Measurements from ENCODE around the gene FBXW7.

The FBXW7 gene

DNA sequence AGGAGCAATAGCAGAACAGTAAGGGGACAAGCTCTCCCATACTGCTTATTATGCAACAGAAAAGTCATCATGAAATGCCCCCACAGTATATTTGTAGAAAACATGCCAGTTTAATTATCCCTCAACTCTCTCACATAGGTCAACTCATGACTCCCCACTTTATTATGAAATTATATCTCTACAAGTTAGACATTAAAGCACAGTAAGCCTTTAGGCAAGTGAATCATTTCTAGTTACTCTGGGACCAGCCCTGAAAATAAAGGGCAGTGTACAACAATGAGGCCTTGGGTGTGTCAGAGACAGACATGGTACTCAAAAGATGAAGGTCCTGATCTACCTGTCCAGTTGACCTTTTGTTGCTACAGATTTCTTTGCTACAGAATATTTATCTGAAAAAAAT lies 191.9 kb downstream of the FBXW7 start:
- Mint-ChIP-seq H3K27me3 (no peaks in the 10 kb centered on the region), H3K36me3 (peaks cover 26% of the 10 kb centered on the region), H3K9me3 (no peaks in the 10 kb centered on the region), H3K4me1 (peaks cover 2% of the 10 kb centered on the region), H3K4me3 (no peak overlapping the region), H3K27ac (no peak overlapping the region)
- ATAC-seq (ENCODE audit: low read depth), result no peak
- DNase-seq (ENCODE audit: low spot score in 2 of 2), result no peak

DNA sequence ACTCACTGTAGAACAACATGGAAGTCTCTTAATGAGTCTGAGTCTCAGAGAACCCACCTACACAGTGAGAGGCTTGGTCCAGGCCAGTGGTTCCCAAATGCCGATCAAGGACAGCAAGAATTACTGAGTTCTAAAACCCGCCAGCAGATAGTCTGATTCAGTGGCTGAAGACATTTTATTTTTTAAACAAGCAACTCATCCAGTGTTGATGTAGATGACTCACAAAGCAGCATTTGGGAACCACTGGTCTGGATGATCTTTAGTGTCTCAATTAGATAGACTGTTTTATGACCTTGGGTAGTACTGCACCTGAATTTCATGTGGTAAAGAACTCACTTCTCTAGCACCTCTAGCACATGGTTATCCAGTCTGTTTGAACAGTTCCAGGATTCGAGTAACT lies 193.6 kb downstream of the FBXW7 start:
- no peak for ATAC-seq (ENCODE audit: low read depth)
- H3K27me3 Mint-ChIP-seq, result no peaks in the 10 kb centered on the region
- no peaks in the 10 kb centered on the region for H3K9me3 Mint-ChIP-seq
- peaks cover 26% of the 10 kb centered on the region for H3K36me3 Mint-ChIP-seq
- DNase-seq (ENCODE audit: low spot score in 2 of 2), result no peak
- no peak overlapping the region for H3K27ac Mint-ChIP-seq
- no peak overlapping the region for H3K4me3 Mint-ChIP-seq
- H3K4me1 Mint-ChIP-seq, result peaks cover 2% of the 10 kb centered on the region

DNA sequence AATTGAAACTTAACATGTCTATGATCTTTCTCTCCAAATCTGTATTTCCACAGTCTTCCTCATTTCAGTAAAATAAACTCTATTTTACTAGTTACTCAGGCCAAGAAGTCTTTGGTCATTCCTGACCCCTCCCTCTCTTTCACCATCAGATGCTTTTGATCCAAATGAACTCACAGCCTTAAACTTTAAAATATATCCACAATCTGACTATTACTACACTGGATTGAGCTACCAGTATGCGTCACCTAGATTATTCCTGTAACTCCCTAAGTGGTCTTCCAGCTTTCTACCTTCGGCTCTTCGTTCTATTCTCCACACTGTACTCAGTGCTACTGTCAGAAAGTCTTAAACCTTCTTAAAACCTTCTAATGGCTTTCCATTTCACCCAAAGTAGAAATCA lies 195.1 kb downstream of the FBXW7 start:
- ATAC-seq (ENCODE audit: low read depth) (no peak), DNase-seq (ENCODE audit: low spot score in 2 of 2) (no peak)
- H3K27ac Mint-ChIP-seq, result no peak overlapping the region
- peaks cover 2% of the 10 kb centered on the region for H3K4me1 Mint-ChIP-seq
- no peaks in the 10 kb centered on the region for H3K27me3 Mint-ChIP-seq
- peaks cover 18% of the 10 kb centered on the region for H3K36me3 Mint-ChIP-seq
- H3K4me3 Mint-ChIP-seq, result no peak overlapping the region
- no peaks in the 10 kb centered on the region for H3K9me3 Mint-ChIP-seq

DNA sequence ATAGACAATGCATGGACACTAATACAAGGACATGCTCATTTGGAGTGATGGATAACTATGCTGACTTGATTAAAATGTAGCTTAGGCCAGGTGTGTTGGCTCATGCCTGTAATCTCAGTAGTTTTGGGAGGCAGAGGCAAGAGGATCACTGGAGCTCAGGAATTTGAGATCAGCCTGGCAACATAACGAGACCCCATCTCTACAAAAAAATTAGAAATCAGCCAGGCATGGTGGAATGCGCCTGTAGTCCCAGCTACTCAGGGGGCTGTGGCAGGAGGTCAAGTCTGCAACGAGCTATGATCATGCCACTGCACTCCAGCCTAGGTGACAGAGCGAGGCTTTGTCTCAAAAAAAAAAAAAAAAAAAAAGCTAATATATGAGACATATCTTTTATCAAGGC lies 196.3 kb downstream of the FBXW7 start:
- Mint-ChIP-seq H3K4me3 (no peak overlapping the region), H3K4me1 (peaks cover 2% of the 10 kb centered on the region), H3K36me3 (peaks cover 18% of the 10 kb centered on the region), H3K27ac (no peak overlapping the region), H3K9me3 (no peaks in the 10 kb centered on the region), H3K27me3 (no peaks in the 10 kb centered on the region)
- no peak for DNase-seq (ENCODE audit: low spot score in 2 of 2)
- no peak for ATAC-seq (ENCODE audit: low read depth)

DNA sequence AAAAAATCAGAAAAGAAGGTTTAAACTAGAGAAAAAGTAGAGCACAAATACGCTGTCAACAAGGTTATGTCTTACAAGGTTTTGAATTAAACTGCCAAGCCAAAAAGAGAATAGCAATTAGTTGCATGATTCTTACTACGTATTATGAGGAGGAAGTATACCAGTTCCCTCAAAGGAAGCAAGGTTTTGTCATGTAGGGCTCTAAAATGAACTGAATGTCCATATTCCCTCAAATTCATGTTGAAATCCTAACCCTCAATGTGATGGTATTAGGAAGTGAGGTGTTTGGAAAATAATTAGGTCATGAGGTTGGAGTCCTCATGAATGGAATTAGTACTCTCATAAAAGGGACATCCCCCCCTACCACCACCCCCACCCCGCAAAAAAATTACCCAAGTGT lies 201.0 kb downstream of the FBXW7 start:
- Mint-ChIP-seq H3K9me3 (no peaks in the 10 kb centered on the region), H3K36me3 (peaks cover 16% of the 10 kb centered on the region), H3K27me3 (no peaks in the 10 kb centered on the region), H3K4me3 (no peak overlapping the region), H3K27ac (no peak overlapping the region), H3K4me1 (no peaks in the 10 kb centered on the region)
- ATAC-seq (ENCODE audit: low read depth), result no peak
- DNase-seq (ENCODE audit: low spot score in 2 of 2), result no peak

DNA sequence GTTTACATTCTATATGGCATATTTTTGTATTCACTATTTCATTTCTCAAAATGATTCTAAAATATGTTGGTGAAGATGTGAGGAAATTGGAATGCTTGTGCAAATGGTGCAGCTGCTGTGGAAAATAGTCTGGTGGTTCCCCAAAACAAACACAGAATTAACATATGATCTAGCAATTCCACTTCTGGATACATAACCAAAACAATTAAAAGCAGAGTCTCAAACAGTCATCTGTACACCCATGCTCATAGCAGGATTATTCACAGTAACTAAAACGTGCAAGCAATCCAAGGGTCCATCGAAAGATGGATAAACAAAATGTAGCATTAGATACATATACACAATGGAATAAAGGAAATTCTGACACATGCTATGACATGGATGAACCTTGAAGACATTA lies 204.8 kb downstream of the FBXW7 start:
- DNase-seq (ENCODE audit: low spot score in 2 of 2) (no peak), ATAC-seq (ENCODE audit: low read depth) (no peak)
- Mint-ChIP-seq H3K27me3 (no peaks in the 10 kb centered on the region), H3K4me1 (no peaks in the 10 kb centered on the region), H3K4me3 (no peak overlapping the region), H3K36me3 (peaks cover 21% of the 10 kb centered on the region), H3K9me3 (no peaks in the 10 kb centered on the region), H3K27ac (no peak overlapping the region)

DNA sequence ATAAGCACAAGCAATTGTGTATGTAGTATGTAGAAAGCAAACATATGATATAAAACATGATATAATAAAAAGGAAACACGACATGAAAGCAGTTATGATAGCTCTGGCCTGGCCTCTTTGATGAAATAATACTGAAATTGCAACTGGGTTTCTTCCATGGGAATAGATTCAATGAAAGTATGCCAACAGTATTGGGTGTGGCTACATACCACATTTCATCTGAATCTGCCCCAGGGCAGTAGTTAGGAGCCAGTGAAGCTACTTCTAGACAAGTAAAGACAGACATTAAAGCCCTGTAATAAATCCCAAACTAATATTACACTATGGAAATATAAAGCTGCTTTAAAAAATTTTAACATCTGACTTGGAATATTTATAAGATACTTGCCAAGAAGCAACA lies 207.3 kb downstream of the FBXW7 start:
- Mint-ChIP-seq H3K36me3 (peaks cover 32% of the 10 kb centered on the region), H3K27ac (no peak overlapping the region), H3K27me3 (no peaks in the 10 kb centered on the region), H3K4me1 (no peaks in the 10 kb centered on the region), H3K9me3 (no peaks in the 10 kb centered on the region), H3K4me3 (no peak overlapping the region)
- DNase-seq (ENCODE audit: low spot score in 2 of 2) (no peak), ATAC-seq (ENCODE audit: low read depth) (no peak)

DNA sequence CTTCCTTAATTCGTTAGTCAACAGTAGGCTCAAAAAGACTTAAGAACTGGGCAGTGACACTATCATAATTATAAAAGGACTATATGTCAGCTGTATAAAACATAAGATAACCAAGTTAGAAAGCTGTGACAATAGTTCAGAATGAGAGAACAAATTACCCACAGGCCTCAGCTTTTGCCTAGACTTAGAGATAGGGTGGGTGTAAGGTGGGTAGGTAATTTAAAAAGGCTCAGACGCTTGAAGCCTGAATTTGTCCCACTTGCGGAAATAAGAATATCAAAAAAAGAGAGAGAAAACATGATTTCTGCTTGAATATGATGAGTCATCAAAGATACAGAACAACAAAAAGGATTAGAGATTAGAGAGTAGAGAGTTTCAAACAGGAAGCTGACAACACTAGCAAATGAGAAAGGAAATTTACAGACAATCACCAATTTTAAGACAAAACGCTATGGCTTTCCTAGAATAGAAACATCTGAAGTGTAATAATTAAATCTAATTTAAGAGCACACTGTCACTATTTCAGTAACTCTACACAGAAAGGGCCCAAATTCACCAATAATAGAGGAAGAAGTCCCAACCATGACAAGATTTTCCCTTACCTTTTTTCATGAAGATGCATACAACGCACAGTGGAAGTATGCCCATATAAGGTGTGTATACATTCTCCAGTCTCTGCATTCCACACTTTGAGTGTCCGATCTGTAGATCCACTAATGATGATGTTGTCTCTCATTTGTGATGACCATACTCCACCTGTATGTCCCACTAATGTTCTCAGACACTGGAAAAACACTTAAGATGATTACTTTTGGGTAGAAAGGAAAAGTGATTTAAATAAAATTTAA lies 208.1 kb downstream of the FBXW7 start:
- ATAC-seq (ENCODE audit: low read depth), result no peak
- no peak overlapping the region for H3K27ac Mint-ChIP-seq
- no peak for DNase-seq (ENCODE audit: low spot score in 2 of 2)
- H3K4me1 Mint-ChIP-seq, result no peaks in the 10 kb centered on the region
- no peaks in the 10 kb centered on the region for H3K9me3 Mint-ChIP-seq
- H3K36me3 Mint-ChIP-seq, result peaks cover 37% of the 10 kb centered on the region
- H3K27me3 Mint-ChIP-seq, result no peaks in the 10 kb centered on the region
- H3K4me3 Mint-ChIP-seq, result no peak overlapping the region

DNA sequence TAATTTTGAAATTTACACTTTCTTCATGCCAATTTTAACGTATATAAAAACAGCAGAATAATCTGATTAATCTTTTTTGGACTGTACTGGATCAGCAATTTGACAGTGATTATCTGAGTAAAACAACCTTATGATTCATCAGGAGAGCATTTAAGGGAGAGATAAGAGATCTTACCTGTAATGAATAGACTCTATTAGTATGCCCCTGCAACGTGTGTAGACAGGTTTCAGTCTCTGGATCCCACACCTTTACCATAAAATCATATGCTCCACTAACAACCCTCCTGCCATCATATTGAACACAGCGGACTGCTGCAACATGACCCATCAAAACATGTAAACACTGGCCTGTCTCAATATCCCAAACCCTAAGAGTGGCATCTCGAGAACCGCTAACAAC lies 210.1 kb downstream of the FBXW7 start:
- Mint-ChIP-seq H3K27me3 (no peaks in the 10 kb centered on the region), H3K9me3 (no peaks in the 10 kb centered on the region), H3K4me1 (no peaks in the 10 kb centered on the region), H3K36me3 (peaks cover 38% of the 10 kb centered on the region), H3K27ac (no peak overlapping the region), H3K4me3 (no peak overlapping the region)
- ATAC-seq (ENCODE audit: low read depth) (no peak), DNase-seq (ENCODE audit: low spot score in 2 of 2) (no peak)

DNA sequence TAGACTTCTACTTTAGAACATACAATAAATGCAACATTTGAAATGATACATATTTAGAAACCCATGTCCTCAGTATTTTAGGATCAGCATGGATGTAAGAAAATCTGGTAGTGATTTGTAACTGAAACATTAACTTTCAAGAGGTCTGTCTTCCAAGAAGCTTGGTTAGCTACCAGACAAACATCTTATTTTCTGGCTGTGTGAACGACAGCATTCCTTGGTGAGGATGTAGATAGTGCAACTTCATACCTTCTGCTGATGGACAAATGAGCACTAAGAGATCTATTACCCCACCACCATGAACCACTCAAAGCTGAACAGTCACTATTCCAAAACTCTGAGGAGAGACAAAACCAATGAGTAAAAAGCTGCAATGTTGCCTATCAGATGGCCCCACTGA lies 212.7 kb downstream of the FBXW7 start:
- Mint-ChIP-seq H3K27me3 (no peaks in the 10 kb centered on the region), H3K4me1 (no peaks in the 10 kb centered on the region), H3K4me3 (no peak overlapping the region), H3K36me3 (peaks cover 38% of the 10 kb centered on the region), H3K27ac (no peak overlapping the region), H3K9me3 (no peaks in the 10 kb centered on the region)
- DNase-seq (ENCODE audit: low spot score in 2 of 2) (no peak), ATAC-seq (ENCODE audit: low read depth) (no peak)

DNA sequence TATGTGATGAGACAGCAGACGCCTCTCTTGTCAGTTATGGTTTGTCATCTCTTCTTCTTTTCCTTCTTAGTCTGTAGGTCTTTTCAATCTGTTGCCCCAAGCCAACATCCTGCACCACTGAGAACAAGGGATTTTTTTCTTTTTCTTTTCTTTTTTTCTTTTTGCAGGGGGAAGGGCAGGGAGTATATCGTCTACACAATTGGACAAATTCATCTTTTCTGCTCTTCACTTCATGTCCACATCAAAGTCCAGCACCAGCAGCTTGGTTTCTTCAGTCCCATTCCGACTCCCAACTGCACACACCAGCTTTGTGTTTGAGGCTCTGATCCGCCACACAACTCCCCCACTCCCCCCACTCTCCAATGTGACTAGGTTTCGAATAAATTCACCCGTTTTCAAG lies 213.2 kb downstream of the FBXW7 start:
- DNase-seq (ENCODE audit: low spot score in 2 of 2), result no peak
- no peak overlapping the region for H3K27ac Mint-ChIP-seq
- H3K36me3 Mint-ChIP-seq, result peaks cover 32% of the 10 kb centered on the region
- no peaks in the 10 kb centered on the region for H3K4me1 Mint-ChIP-seq
- ATAC-seq (ENCODE audit: low read depth), result no peak
- no peaks in the 10 kb centered on the region for H3K9me3 Mint-ChIP-seq
- H3K27me3 Mint-ChIP-seq, result no peaks in the 10 kb centered on the region
- no peak overlapping the region for H3K4me3 Mint-ChIP-seq

DNA sequence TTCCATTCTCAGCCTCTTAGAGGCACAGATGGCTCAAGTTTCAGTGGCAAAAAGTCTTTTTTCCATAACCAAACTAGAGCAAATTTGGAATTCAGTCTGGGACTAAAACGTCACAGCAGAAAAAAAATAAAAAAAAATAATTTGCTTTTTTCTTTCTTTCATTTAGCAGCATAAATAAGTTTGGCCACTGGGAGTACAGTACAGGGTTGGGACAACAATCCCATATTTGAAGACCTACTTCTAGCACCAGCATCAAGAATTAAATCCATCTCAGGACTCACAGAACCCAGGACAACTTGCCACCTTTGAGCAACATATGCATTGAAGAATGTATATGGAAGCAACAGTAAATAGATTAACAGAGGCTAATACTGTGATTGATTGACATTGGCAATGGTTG lies 214.0 kb downstream of the FBXW7 start:
- DNase-seq (ENCODE audit: low spot score in 2 of 2), result no peak

DNA sequence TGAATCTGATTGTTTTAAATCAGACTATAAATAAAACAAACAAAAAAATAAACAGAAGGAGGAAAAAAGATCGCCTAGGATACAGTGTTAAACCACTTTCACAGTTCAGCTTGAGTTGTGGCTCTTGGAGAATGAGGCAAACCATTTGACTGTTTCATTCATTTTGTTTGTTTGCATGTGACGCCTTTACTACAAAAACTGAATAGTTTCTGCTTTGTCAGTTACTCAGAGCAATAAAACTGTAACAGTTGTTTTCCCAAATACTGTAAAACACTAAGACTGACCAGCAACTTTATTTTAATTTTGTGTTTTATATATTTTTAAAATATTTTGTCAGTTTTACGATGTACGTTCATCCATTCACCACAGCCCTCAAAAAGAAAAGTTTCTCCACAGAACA lies 214.5 kb downstream of the FBXW7 start:
- no peak overlapping the region for H3K27ac Mint-ChIP-seq
- H3K4me3 Mint-ChIP-seq, result no peak overlapping the region
- H3K36me3 Mint-ChIP-seq, result peaks cover 26% of the 10 kb centered on the region
- DNase-seq (ENCODE audit: low spot score in 2 of 2), result no peak
- no peak for ATAC-seq (ENCODE audit: low read depth)
- H3K4me1 Mint-ChIP-seq, result no peaks in the 10 kb centered on the region
- no peaks in the 10 kb centered on the region for H3K9me3 Mint-ChIP-seq
- H3K27me3 Mint-ChIP-seq, result no peaks in the 10 kb centered on the region

More for the DNA sequence above, 214.0 kb downstream of the FBXW7 start:
- Mint-ChIP-seq H3K4me3 (no peak overlapping the region), H3K4me1 (no peaks in the 10 kb centered on the region), H3K27me3 (no peaks in the 10 kb centered on the region), H3K36me3 (peaks cover 26% of the 10 kb centered on the region), H3K9me3 (no peaks in the 10 kb centered on the region), H3K27ac (no peak overlapping the region)
- ATAC-seq (ENCODE audit: low read depth), result no peak

DNA sequence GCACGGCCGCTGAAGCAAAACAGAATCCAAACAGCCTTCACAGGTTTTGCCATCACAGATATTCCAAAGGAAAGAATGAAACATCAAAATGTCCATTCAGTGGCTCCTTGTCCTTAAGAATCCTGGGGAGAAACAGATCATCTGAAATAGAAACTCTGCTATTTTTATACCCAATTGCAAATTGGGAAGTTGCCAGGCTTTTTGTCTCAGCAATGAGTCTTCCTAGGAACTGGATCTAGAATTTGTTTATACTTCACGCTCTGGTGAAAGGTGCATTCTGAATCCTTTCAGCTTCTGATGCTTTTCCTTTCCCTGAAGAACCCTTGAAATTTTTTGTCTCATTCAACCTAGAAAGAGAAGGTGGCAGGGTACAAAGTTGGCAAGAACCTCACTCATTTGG lies 218.9 kb downstream of the FBXW7 start:
- DNase-seq (ENCODE audit: low spot score in 2 of 2) (no peak), ATAC-seq (ENCODE audit: low read depth) (no peak)
- Mint-ChIP-seq H3K27ac (no peak overlapping the region), H3K4me3 (no peak overlapping the region), H3K4me1 (no peaks in the 10 kb centered on the region), H3K27me3 (no peaks in the 10 kb centered on the region), H3K36me3 (peaks cover 3% of the 10 kb centered on the region), H3K9me3 (no peaks in the 10 kb centered on the region)

DNA sequence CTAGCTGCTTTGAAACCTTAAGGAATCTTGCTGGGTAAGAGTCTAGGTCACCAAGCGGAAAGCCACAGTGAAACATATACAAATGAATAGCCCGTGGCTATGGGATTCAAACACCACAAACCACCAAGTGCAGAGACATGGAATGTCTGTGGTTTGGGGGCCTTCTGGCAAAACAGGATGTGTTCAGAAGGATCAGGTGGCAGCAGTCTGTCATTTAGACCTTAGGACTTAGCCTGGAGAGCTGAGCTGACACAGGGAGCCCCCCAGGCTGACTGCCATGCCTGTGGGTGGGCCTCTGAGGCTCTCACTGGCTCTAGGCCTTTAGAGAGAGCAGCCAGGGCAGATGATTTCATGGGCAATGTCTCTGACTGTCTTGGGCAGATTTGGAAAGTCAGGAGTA lies 225.6 kb downstream of the FBXW7 start:
- no peaks in the 10 kb centered on the region for H3K36me3 Mint-ChIP-seq
- peaks cover 6% of the 10 kb centered on the region for H3K4me1 Mint-ChIP-seq
- peak overlapping the region; percentile 14 for H3K27ac Mint-ChIP-seq
- DNase-seq (ENCODE audit: low spot score in 2 of 2) (no peak), ATAC-seq (ENCODE audit: low read depth) (no peak)
- H3K27me3 Mint-ChIP-seq, result peaks cover 2% of the 10 kb centered on the region
- H3K9me3 Mint-ChIP-seq, result no peaks in the 10 kb centered on the region
- no peak overlapping the region for H3K4me3 Mint-ChIP-seq

Data from memory B cell (primary cell).